Stimulated activated CD4-positive, alpha-beta T cell treated with anti-CD3 and anti-CD28 coated beads, Interleukin-4, amount 100 ng/mL, for 48 hours (primary cell): ENCODE data around the gene BEND7.
"Not testable (repeated sequence)": the region's sequence is repeated elsewhere in the genome, so short reads cannot be mapped to it uniquely, and the experiment has no call there.

Experiments used
- DNase-seq, 2 donors: peaks; one replicate each; pipeline ENCODE4 v3.0.0-alpha.2; 2020; ENCODE audit warnings: low read depth in 2 of 2

BEND7 gene

DNA sequence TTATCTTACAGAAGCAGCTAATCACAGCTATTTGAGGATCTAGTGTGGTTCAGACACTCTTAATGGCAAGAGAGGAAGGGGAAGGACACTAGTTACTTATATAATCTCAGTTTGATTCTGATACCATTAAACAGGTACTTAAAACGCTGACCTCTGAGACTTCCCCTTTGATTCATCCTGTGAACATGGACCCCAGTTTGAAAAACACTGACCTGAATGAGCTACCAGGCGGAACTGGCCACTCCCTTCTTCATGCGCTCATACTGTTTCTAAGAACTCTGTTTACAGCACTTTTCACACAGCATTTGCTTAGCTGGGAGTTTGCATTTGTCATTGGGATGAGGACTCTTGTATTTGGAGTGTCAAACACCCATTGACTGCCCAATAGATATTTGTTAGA lies 45.7 kb downstream of the BEND7 start:
- DNase-seq = no peak

DNA sequence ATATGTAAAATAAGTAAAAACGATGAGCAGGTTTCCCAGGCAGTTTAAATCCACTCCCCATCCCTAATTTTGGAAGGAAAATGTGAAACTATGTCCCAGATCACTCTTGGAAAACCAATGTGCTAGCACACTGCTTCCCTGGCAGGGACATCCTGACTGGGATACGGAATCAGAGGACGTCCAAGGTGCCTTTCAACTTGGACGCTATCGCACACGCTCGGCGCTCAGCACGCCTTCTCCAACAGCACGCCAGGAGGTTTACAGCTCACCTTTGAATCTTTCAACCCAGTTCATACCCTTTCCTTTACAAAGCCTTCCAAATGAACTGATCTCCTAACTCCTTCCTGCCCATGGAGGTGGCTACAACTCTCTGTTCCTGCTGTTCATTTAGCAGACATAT lies 47.1 kb downstream of the BEND7 start:
- no peak for DNase-seq

GRCh38 chr10:13475124-13475523 lies 53.7 kb downstream of the BEND7 start:
- DNase-seq = no peak

GRCh38 chr10:13473986-13474385 lies 54.8 kb downstream of the BEND7 start:
- no peak for DNase-seq

DNA sequence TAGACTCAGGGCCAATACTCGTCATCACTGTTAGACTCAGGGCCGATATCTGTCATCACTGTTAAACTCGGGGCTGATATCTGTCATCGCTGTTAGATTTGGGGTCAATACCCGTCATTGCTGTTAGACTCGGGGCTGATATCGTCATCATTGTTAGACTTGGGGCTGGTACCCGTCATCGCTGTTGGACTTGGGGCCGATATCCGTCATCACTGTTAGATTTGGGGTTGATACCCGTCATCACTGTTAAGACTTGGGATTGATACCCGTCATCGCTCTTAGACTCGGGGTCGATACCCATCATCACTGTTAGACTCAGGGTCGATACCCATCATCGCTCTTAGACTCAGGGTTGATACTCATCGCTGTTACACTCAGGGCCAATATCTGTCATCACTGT lies 56.5 kb downstream of the BEND7 start:
- DNase-seq = no peak

DNA sequence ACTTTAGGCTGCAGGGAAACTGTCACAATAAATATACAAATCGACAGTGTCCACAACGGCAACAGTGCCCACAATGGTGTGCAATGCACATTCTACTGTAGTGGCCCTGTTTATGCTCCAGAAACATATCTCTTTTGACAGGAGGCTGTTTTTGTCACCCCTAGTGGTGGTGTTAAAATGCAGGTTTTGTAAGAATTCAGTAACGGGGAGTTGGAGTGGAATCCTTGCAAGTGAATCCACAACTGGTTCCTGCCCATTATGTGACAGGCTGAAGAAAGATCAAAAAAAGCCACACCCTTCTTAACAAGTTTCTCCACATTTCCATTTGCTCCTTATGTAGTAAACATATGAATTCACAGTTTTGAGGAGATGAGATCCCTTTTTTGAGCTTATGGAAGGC lies 58.5 kb downstream of the BEND7 start:
- DNase-seq = no peak

DNA sequence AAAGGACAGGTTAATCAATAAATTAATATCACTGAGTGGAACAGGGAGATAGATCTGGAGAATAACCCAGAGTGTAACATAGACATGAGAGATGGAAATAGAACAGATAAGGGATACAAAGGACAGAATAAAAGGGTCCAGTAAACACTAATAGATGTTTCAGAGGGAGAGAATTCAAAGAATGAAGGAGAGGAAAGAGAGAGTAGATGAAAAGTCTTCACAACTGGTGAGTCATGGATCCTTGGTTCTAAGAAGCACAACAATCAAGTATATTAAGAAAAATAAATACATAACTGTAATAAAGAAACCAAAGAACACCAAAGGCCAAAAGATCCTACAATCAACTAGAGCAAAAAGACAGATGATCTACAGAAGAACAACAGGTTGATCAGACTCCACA lies 66.3 kb downstream of the BEND7 start:
- no peak for DNase-seq

DNA sequence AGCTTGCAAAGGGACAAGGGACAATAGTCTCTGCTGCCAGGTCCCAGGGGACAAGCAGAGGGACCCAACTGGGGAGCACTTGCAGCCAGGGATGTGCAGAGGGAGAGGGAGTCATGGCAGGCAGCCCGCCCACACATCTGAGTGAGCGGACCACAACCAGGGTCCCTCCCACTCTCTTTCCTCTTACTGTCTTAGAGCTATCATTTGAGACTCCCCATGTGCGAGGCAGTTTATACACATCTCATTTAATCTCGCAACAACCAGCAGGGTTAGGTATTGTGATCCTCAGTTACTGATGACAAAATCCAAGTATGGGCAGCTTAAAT lies 70.2 kb downstream of the BEND7 start:
- no peak for DNase-seq

DNA sequence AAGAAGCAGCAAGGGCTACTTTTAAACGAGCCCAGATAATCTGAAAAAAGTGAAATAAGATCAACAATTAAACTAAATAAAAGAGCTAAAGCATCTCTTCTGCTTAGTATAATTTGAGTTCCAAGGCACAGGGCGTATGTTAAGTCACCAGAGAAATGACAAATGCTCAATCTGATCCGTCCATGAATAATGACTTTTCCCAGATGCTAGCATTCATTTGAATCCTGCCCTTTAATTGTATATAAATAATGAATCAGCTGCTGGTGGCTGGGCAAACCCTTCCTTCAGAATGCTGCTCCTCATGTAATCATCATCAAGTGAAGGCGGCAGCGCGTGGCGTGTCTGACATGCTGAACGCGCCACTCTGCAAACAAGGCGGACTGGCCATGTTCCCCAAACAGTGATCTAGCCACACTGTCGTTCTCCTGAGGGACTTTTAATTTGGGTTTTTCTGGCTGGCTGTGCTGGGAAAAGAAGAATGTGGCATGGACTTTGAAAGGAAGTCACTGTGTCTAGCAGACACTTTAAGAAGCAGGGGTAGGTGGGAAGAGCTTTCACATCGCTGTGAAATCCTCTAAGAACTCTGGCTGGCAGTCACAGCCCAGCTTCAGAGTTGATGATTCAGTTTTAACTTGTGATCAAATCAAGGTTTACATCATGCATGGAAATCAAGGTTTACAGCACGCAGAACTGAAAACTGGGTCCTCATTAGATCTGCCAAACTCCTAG lies 70.7 kb downstream of the BEND7 start:
- no peak for DNase-seq

- DNase-seq = peak in 1 of 2 donors; percentile 16
Observed at GRCh38 chr10:13453896-13454295, 74.9 kb downstream of the BEND7 start.

- DNase-seq = no peak
Observed at GRCh38 chr10:13450069-13450468, 78.7 kb downstream of the BEND7 start.

GRCh38 chr10:13449296-13449695 lies 79.5 kb downstream of the BEND7 start:
- no peak for DNase-seq

GRCh38 chr10:13448216-13448615 lies 80.6 kb downstream of the BEND7 start:
- DNase-seq = no peak

DNA sequence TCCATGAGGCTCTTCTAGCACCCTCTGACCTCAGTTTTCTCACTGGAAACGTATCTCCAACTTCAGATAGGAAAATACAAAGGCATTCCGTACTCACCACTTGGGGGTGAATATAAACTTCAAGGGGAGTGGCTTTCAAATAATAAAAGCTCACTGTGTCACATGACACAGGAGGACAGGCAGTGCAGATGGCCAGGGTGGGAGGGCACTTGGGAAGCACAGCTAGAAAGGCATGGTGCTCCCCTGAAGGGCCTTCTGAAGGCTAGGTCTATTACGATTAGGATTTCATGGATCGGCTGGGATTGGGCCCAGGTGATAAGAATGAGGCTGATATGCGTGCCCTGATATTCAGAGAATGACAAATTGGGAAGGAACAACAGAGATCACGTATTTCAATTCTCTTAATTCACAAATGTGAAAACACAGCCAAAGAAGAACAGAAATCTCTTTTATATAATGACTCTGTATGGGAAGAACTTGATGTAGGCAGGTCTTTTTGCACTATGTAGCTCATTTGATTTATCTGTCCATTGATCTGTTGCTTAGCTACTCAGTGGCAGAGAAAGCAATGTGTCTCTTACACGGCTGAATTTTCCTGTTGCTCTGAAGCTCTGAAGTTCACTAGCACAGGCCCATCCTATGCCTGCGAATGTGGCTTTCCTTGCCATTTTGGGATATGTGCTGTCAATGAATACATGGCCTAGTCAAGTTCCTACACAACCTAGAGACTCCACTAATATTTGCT lies 83.0 kb downstream of the BEND7 start:
- DNase-seq = no peak

- DNase-seq = no peak
Observed at GRCh38 chr10:13441476-13441875, 87.3 kb downstream of the BEND7 start.

- peak; percentile 47 to 59 for DNase-seq
Observed at GRCh38 chr10:13440185-13441061, 88.4 kb downstream of the BEND7 start.

DNA sequence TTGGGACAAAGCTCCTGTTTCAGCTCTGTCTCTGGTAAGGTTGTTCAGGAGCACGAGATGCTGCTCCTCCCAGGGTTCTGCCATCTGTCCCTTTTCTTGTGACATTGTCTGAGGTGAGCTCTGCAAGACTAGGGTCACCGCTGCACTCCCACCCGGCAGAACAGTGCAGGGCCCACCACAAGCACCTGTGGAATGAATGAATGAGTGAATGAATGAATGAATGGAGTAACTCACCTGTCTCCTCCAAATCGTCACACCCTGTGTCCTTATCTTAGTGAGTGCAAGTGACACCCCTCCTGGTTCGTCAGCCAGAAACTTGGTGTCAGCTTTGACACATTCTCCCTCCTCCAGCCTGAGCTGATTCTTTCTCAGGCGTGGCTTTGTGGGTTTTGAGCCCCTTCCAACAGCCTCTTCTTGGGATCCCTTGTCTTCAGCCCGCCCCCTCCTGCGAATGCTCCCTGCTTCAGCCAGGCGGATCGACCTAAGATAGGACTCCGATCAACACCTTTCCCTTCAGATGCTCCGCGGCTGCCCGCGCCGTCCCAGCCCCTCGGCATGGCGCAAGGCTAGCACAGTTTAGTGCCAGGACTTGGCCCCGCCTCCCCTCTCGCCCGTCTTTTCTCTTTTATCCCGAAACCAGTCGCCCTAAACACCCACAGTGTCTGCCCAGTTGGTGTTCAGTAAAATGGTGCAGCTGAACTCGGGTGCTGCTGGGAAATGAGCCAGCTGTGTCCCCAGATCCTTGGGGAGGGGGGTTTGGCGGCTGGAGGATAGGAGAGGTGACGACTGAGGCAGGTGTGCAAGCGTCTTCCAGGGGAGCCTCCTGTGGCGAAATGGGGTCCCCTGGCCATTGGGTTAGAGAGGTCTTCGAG lies 89.3 kb downstream of the BEND7 start:
- DNase-seq = peak in 1 of 2 donors; percentile 11

GRCh38 chr10:13437026-13437555 lies 91.7 kb downstream of the BEND7 start:
- DNase-seq = no peak

DNA sequence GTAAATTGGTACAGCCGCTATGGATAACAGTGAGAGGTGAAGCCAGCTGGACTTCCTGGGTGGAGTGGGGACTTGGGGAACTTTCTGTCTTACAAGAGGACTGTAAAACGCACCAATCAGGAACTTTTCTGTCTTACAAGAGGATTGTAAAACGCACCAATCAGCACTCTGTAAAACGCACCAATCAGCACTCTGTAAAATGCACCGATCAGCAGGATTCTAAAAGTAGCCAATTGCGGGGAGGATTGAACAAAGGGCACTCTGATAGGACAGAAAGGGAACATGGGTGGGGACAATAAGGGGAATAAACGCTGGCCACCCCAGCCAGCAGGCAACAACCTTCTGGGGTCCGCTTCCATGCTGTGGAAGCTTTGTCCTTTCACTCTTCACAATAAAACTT lies 100.9 kb downstream of the BEND7 start:
- not testable (repeated sequence) for DNase-seq

DNA sequence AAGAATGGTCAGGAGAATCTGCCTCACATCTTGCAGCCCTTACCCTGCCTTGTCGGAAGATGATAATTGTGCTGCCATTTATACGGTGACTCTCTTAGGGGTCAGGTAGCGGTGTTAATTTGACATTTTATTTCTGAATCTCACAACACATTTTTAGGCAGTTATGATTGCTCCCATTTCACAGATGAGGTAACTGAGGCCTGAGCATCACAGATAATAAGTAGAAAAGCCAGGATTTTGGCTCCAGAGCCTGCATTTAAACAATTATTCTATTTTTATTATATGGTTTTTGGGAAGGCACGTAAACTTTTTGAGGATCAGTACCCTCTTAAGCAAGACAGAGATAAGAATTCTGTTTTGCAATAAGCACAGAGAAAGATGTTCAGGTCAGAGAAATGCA lies 103.4 kb downstream of the BEND7 start:
- no peak for DNase-seq

- DNase-seq = no peak
Observed at GRCh38 chr10:13422800-13423199, 106.0 kb downstream of the BEND7 start.
